GM12878 (cell line): ENCODE measurements around the gene GMDS. TPM values are rescaled to one million over a fixed set of nuclear protein-coding genes. Genes with fewer than 3 reads are reported as not detected.

Experiments
- ATAC-seq: fragments of 200-7000 bp; cut with Tn5 transposase; 3 replicates; pipeline ENCODE4 v1.9.1; 2020; ENCODE audit warnings: mild to moderate bottlenecking, moderate library complexity
- BruUV-seq: library from RNA; stranded (reverse); fragments of 400-500 nt; replicated peaks from 2 replicates; lab custom pipeline; 2021; lab: Mats Ljungman, UMichigan
- CTCF ChIA-PET: fragments of 300-600 bp; sonication (Branson Sonifier 250); formaldehyde crosslinking; extraction: SDS; loops from one replicate; lab custom pipeline; 2021; ENCODE audit warnings: inconsistent platforms; lab: Yijun Ruan, JAX
- POLR2A ChIA-PET: fragments of 350-600 bp; formaldehyde crosslinking; extraction: SDS; loops from one replicate; lab custom pipeline; 2021; ENCODE audit warnings: inconsistent platforms; lab: Charles Lee
- RAD21 ChIA-PET: fragments of 300-600 bp; sonication (Branson Sonifier 250); formaldehyde crosslinking; loops from one replicate; lab custom pipeline; 2023; ENCODE audit warnings: antibody characterized with exemption; ENCODE audit not compliant: unreplicated experiment; lab: Charles Lee
- SMC1A ChIA-PET: fragments of 300-600 bp; sonication (Branson Sonifier 250); formaldehyde crosslinking; loops from one replicate; lab custom pipeline; 2023; ENCODE audit not compliant: unreplicated experiment, uncharacterized antibody; lab: Charles Lee
- DNase-seq: peaks from one replicate; pipeline ENCODE4 v3.0.0-alpha.2; 2011; ENCODE audit warnings: low read depth, low spot score
- FAIRE-seq: peaks from 3 replicates; lab custom pipeline; 2011; peaks lifted over from hg19 to GRCh38; lab: Jason Lieb, UNC
- H2AFZ ChIP-seq: 2 replicates; pipeline ENCODE4 v1.6.0; 2011; ENCODE audit warnings: low read depth, low read length, control low read depth; ENCODE audit not compliant: control insufficient read depth
- H3K27ac ChIP-seq: 2 replicates; pipeline ENCODE4 v1.5.1; 2011; ENCODE audit warnings: control low read depth; ENCODE audit not compliant: control insufficient read depth, insufficient read depth
- H3K27me3 ChIP-seq, 2 experiments: replicated peaks in 1 of 2; 2 replicates each; pipeline versions ENCODE4 v1.6.0 to v1.6.1; 2011; ENCODE audit warnings: low read length in 1 of 2; ENCODE audit not compliant: control insufficient read depth in 2 of 2, insufficient read depth in 2 of 2
- H3K36me3 ChIP-seq, 2 experiments: 2 replicates each; pipeline ENCODE4 v1.5.1; 2011; ENCODE audit warnings: low read length in 1 of 2; ENCODE audit not compliant: control insufficient read depth in 2 of 2, insufficient read depth in 2 of 2
- H3K4me1 ChIP-seq: 2 replicates; pipeline ENCODE4 v1.6.1; 2011; ENCODE audit warnings: mild to moderate bottlenecking, low read length, moderate library complexity, mixed read lengths; ENCODE audit not compliant: control insufficient read depth, insufficient read depth
- H3K4me2 ChIP-seq: 2 replicates; pipeline ENCODE4 v1.6.0; 2011; ENCODE audit warnings: control low read depth; ENCODE audit not compliant: control insufficient read depth, insufficient read depth
- H3K4me3 ChIP-seq: fragments of 200-600 bp; sonication (generic); 2 replicates; pipeline ENCODE4 v1.5.1; 2016
- H3K79me2 ChIP-seq: 2 replicates; pipeline ENCODE4 v1.6.0; 2011; ENCODE audit warnings: low read length; ENCODE audit not compliant: control insufficient read depth, insufficient read depth
- H3K9ac ChIP-seq: 2 replicates; pipeline ENCODE4 v1.8.0; 2011; ENCODE audit warnings: low read length, control low read depth, mixed read lengths; ENCODE audit not compliant: control insufficient read depth, insufficient read depth
- H3K9me3 ChIP-seq: replicated peaks from 3 replicates; pipeline ENCODE4 v1.5.1; 2011; ENCODE audit warnings: mild to moderate bottlenecking, low read length; ENCODE audit not compliant: control insufficient read depth, insufficient read depth
- H4K20me1 ChIP-seq: 2 replicates; pipeline ENCODE4 v1.6.0; 2011; ENCODE audit not compliant: control insufficient read depth, insufficient read depth
- BRCA1 ChIP-seq: IDR thresholded peaks from 2 replicates; pipeline ENCODE4 v1.6.1; 2011; ENCODE audit warnings: low read depth, low read length, improper control_type of control experiment
- CREB1 ChIP-seq: IDR thresholded peaks from 2 replicates; pipeline ENCODE4 v1.6.1; 2012; ENCODE audit warnings: low read depth, mild to moderate bottlenecking, inconsistent platforms
- PRDM15 ChIP-seq: fragments of 450-650 bp; formaldehyde crosslinking; IDR thresholded peaks from 2 replicates; pipeline ENCODE4 v1.4.0; 2020; ENCODE audit warnings: mild to moderate bottlenecking, moderate library complexity
- RB1 ChIP-seq: fragments of 450-650 bp; formaldehyde crosslinking; IDR thresholded peaks from 2 replicates; pipeline ENCODE4 v1.6.1; 2017; ENCODE audit warnings: mild to moderate bottlenecking, borderline replicate concordance
- WGBS: methylation state at CpG from one replicate; pipeline ENCODE4 v1.1.6; 2016; ENCODE audit warnings: low lambda C conversion rate; ENCODE audit not compliant: insufficient replicate concordance, insufficient coverage; ENCODE audit errors: missing lambda C conversion rate; 5-methylcytosine and 5-hydroxymethylcytosine counted together
- in situ Hi-C: fragments of 300-500 bp; cut with MboI; formaldehyde crosslinking; loops from 9 replicates; pipeline ENCODE4 v1.14.3; 2018; ENCODE audit warnings: mixed read lengths
- intact Hi-C: fragments of 100-400 bp; cut with micrococcal nuclease; formaldehyde crosslinking; loops from one replicate; pipeline ENCODE4 v1.14.2; 2022; ENCODE audit not compliant: unreplicated experiment
- polyA plus RNA-seq, 11 experiments: library from polyadenylated mRNA; depleted of rRNA in 4 of 11; unstranded in 6 of 11; stranded (reverse) in 5 of 11; fragments of >200 nt; fragmentation: Nextera tagmentation in 4 of 11; fragmentation: Illumina TruSeq in 1 of 11; extraction: Ambion mirVana in 4 of 11; extraction: Trizol in 1 of 11; gene quantifications; 1 replicate in 1 of 11; 2 replicates in 10 of 11; pipeline versions ENCODE4 v1.2.1 to v1.2.3, GENCODE V29; 2011 to 2016; ENCODE audit warnings: inconsistent platforms in 2 of 11, missing spikeins in 2 of 11, low read depth in 1 of 11
- total RNA-seq, 4 experiments: library from RNA; depleted of rRNA in 3 of 4; stranded (reverse); fragments of >200 nt in 3 of 4; fragmentation: Illumina TruSeq in 1 of 4; extraction: Trizol in 1 of 4; gene quantifications; 2 replicates each; pipeline versions ENCODE4 v1.2.1 to v1.2.3, GENCODE V29; 2013 to 2021
- TF ChIP-seq, protein P1 (sequence below): IDR thresholded peaks from 2 replicates; pipeline ENCODE4 v1.6.1; 2011; ENCODE audit warnings: low read depth, low read length, improper control_type of control experiment, borderline replicate concordance

GMDS gene
- total and polyA plus RNA-seq, 10 of the 15 experiments (the other 5 are each of a cell fraction or from before 2014, with no cell fraction given): 0.61 to 53.8 (median 29.3) TPM

DNA sequence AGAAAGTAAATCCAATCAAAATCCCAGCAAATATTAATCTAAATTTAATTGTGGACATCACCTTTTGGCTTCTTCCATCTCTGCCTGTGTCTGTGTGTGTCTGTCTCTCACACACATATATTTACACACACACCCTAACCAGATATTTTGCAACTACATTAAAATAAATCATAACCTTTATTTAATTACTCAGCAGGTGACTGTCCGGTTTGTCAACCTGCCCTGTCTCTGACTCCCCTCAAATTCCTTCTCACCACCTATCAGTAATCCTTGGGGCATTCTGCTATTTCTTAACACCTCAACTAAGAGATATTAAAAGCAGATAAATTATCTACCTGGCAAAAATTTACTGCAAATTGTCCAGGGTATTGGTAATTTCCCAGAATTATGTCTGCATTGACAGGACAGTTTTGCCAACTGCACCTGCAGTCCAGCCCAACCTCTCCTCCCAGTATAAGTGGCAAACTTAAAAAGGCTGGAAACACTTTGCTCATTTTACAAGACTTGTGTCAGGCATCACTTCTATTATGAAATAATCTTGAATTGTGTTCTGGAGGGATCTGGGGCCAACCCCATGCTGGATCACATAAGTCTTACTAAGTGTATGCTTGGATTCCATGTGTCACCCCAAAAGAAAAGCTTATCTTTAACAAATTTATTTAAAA is 216.1 kb downstream of the GMDS start:
- Histone ChIP-seq H3K4me1 (peaks cover 3% of the 10 kb centered on the region; the same call in 1 of the 2 replicates), H3K79me2 (no peaks in the 10 kb centered on the region), H4K20me1 (no peaks in the 10 kb centered on the region), H2AFZ (no peak overlapping the region), H3K9ac (no peak overlapping the region), H3K4me2 (no peak overlapping the region), H3K4me3 (no peak overlapping the region), H3K9me3 (no peaks in the 10 kb centered on the region), H3K36me3 (no peaks in the 10 kb centered on the region), H3K27ac (no peak overlapping the region), H3K27me3 (no peaks in the 10 kb centered on the region)
- ChIA-PET RAD21 (no interaction called here), CTCF (no interaction called here), SMC1A (no interaction called here), POLR2A (no interaction called here)
- in situ Hi-C loops (no loop called here), intact Hi-C loops (no loop called here)
- no peak for DNase-seq
- 81% methylated on average over 1 of the region's 1 CpG for WGBS
- no TSS peak for BruUV-seq
- FAIRE-seq: no peak
- TF ChIP-seq RB1: no peak
- TF ChIP-seq PRDM15 (CRISPR knock-in tag): no peak
- TF ChIP-seq CREB1: no peak
- no peak for TF ChIP-seq BRCA1
- TF ChIP-seq, protein P1, sequence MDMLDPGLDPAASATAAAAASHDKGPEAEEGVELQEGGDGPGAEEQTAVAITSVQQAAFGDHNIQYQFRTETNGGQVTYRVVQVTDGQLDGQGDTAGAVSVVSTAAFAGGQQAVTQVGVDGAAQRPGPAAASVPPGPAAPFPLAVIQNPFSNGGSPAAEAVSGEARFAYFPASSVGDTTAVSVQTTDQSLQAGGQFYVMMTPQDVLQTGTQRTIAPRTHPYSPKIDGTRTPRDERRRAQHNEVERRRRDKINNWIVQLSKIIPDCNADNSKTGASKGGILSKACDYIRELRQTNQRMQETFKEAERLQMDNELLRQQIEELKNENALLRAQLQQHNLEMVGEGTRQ: no peak
- ATAC-seq: no peak
